Middle frontal gyrus (tissue), 1 donor: ENCODE results near the gene TRMT13.
"Not testable (repeated sequence)": the region's sequence is repeated elsewhere in the genome, so short reads cannot be mapped to it uniquely, and the experiment has no call there.

Experiments used
- DNase-seq: peaks from one replicate; pipeline ENCODE4 v3.0.0-alpha.2; 2015; ENCODE audit warnings: low spot score; ENCODE audit errors: extremely low spot score

The TRMT13 gene

DNA sequence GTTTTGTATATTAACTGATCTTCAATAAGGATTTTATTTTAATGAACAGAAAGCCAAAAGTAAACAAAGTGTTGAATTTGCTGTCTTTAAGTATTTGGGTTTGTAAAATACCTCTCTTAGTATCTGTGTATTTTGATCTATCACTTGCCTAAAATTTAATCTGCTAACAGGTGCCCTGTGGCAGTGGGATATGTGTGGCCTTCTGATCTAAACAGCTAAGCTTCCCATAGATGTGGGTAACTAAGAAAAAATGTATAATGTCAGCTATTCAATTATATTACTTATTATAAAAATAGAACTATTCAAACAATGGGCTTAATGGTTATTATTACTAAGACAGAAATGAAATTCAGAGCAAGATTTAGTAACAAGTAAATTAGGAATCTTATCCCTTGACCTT is 29.9 kb downstream of the TRMT13 start:
- no peak for DNase-seq

DNA sequence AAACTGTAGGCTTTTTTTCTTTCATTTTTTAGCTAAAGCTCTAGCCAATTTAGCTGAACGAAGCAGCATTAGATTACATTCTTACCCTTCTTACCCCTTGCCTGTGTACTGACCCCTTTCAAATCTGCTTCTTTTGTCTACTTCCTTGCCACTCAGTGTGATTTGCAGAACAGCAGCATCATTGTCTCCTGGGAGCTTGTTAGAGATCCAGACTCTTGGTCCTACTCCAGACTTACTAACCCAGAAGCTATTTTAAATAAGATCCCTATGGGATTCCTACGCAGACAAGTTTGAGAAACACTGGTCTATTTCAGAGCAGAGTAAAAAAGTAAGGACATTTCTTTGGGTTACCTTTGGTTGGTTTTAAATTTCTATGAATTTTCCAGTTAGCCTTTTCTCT is 31.3 kb downstream of the TRMT13 start:
- DNase-seq: no peak

DNA sequence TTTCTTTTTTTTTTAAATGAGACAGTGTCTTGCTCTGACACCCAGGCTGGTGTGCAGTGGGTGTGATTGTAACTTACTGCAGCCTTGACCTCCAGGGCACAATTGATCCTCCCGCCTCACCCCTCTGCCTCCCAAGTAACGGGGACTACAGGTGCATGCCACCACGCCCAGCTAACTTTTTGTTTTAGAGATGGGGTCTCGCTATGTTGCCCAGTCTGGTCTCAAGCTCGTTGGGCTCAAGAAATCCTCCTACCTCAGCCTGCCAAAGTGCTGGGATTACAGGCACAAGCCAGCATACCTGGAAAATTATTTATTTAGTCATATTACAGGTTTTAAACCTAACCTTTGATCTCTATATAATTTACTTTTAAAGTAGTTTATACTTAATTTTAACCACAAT is 31.7 kb downstream of the TRMT13 start:
- DNase-seq: no peak

DNA sequence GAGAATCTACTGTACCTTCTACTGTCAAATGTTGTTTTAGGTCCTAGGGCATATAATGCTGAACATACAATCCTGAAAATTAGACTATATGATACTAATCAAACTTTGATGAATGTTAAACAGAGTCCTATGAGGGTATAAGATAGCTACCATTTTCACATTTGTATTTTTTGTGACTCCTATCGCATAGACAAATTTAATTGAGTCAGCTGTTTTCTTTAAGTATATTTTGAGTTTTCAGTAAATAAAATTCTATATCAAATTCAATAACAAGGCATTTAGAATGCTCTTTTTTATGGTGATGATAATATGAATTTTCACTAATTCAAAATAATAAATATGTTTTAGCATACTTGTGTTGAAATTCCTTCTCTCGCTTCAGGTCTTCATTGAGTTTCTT is 35.1 kb downstream of the TRMT13 start:
- DNase-seq: no peak

DNA sequence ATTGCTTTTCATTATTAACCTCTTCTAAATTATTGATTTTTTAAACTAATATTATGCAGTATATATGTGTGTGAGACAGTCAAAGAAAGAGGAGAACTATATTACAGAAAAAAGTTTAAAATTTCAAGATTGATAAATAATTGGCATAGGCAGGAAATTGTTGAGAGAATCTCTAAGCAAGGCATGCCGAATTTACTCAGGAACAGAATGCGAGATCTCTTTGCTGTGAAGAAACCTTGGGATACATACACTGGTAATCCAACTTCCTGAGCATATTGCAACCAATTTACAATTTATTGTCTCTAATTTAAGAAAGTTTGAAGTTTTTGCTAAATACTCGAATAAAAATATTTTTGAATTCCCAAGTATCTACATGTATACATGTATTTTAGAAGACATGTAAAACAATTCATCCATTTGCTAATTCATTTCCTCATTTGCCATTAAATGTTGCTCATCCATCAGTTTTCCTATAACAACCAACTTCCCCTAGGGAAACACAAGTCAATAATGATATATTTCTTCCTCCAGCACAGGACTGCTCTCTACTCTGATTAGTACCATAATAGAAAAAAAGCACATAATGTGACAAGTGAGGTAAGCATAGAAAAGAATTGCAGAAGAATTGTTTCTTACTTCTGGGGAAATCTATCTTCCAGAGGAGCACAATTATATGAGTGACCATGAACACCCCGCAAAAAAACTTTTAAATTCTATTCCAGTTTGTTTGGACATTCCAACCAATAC is 44.5 kb downstream of the TRMT13 start:
- DNase-seq: no peak

DNA sequence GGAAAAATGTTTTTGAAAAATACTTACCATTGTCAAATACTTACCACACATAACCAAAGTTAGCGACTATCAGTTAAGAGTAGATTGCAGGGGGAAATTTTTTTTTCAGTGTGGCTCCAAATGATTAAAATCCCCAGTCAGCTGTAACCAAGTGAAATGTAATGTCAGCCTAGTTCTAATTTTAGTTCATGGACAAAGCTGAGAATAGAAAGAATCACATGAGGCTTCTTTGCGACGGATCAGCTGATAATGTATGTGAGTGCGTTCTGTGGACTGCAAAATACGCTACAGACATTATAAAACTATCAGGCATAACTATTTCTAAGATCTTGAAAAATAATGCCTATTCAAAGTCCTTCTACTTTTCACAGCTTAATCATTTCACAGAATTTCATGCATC is 45.1 kb downstream of the TRMT13 start, which contains the start of gene LRRC39:
Gene LRRC39 (minus strand): TSS at position 166 of the 400 bp plus-strand sequence. CDS start 9,740 bp downstream, outside the sequence.
- DNase-seq: no peak

DNA sequence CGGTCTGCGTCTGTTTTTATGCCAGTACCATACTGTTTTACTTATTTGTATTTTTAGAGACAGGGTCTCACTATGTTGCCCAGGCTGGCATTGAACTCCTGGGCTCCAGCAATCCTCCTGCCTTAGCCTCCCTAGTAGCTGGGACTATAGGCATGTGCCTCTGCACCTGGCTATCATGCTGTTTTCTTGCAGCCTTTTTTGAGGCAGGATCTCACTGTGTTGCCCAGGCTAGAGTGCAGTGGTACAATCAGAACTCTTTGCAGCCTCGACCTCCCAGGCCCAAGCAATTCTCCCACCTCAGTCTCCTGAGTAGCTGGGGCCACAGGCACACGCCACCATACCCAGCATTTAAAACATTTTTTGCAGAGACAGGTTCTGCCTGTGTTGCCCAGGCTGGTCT is 50.4 kb downstream of the TRMT13 start:
- no peak for DNase-seq

DNA sequence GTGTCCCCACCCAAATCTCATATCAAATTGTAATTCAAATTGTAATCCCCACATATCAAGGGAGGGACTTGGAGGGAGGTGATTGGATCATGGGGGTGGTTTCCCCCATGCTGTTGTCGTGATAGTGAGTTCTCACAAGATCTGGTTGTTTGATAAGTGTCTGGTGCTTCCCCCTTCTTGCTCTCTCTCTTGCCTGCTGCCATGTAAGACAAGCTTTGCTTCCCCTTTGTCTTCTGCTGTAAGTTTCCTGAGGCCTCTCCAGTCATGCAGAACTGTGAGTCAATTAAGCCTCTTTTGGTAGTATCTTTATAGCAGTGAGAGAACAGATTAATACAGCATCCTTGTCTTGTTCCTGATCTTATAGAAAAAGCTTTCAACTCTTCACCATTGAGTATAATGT is 51.6 kb downstream of the TRMT13 start:
- DNase-seq: no peak

DNA sequence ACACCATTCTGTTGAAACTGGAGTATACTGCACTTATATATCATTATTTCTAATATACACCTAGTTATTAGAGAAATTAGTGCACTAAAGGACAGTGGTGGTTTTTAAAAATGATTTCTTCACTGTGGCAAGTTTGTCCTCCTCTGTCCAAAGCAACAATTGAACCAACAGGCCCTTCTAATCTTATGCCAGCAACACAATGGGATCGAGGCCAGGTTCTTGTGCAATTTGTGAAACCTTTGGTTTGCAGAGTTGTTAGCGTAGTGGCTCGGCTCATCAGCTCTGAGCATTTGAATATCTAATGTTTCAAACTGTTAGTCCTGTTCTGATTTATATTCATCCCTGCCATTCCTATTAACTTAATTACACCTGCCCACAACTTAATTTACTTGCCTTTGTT is 54.9 kb downstream of the TRMT13 start:
- DNase-seq: no peak

DNA sequence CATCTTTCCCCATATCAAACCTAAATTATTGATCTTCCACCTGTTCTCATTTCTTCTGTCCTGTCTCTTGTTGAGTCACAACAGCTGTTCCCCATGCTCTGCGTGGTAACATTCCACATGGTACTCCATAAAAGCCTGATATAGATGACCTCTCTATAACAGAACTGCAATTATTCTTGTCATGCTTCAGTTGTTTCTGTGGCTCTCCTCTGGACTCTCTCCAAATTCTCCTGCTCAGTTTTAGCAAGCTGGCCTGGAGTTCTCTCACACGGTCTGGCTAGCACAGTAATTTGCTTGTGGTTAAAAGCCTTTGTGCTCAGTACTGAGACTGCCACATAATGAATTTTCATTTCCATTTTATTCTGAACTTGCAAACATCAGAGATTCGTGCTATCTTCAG is 55.7 kb downstream of the TRMT13 start:
- peak; percentile 57 for DNase-seq

DNA sequence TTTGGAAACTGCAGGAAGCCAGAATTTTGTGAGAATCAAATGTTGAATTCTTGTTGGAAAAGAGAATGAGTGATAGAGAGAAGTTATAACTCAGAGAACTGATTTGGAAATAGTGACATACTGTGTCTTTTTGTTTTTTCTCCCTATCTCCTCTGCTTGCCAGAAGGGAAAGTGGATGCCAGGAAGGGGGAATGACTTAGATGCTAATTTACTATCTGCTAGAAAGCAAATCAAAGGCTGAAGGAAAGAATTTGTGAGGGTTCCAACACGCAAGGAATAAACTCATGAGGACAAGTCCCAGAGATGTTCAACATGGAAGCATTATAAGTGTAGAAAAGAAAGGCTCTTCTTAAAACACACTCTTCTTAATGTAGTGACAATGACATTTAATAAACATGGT is 65.6 kb downstream of the TRMT13 start:
- DNase-seq: no peak

DNA sequence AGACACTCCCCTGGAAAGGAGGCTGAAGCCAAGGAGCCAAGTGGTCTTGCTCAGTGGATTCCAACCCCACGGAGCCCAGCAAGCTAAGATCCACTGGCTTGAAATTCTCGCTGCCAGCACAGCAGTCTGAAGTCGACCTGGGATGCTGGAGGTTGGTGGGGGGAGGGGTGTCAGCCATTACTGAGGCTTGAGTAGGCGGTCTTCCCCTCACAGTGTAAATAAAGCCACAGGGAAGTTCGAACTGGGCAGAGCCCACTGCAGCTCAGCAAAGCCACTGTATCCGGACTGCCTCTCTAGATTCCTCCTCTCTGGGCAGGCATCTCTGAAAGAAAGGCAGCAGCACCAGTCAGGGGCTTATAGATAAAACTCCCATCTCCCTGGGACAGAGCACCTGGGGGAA is 67.1 kb downstream of the TRMT13 start:
- DNase-seq: not testable (repeated sequence)
